ENCODE results near the gene AIM2. TPM values are rescaled to one million over a fixed set of nuclear protein-coding genes. Genes with fewer than 3 reads are reported as not detected.

The AIM2 gene
- total and polyA plus RNA-seq, 10 of the 15 experiments (the other 5 are each of a cell fraction or from before 2014, with no cell fraction given) = 7.9 to 35.7 (median 12.8) TPM

GRCh38 chr1:159076438-159077119 is at the start of gene AIM2 (continued):
- peak; percentile 28; the same call in 1 of the 2 replicates for TF ChIP-seq MEF2A (IDR thresholded peaks at IDR 0.05; ENCODE audit: insufficient read depth, low read depth, low read length)
- no peak for TF ChIP-seq IRF5 (IDR thresholded peaks at IDR 0.05; ENCODE audit: borderline replicate concordance)
- no peak for TF ChIP-seq HSF1 (IDR thresholded peaks at IDR 0.05; ENCODE audit: low read depth, low read length)
- peak; percentile 95; the same call in 1 of the 2 replicates for TF ChIP-seq DPF2 (IDR thresholded peaks at IDR 0.05)
- no peak for TF ChIP-seq E2F4 (IDR thresholded peaks at IDR 0.05; ENCODE audit: low read depth, low read length)
- TF ChIP-seq MYC (IDR thresholded peaks at IDR 0.05; ENCODE audit: insufficient read depth, insufficient read length, insufficient replicate concordance, low read length, severe bottlenecking) = no peak
- TF ChIP-seq IKZF2 (IDR thresholded peaks at IDR 0.05) = no peak
- TF ChIP-seq TAF1 (IDR thresholded peaks at IDR 0.05; ENCODE audit: borderline replicate concordance, low read depth, low read length) = peak; percentile 56; the same call in 1 of the 2 replicates
- no peak for TF ChIP-seq MYB (IDR thresholded peaks at IDR 0.05; ENCODE audit: borderline replicate concordance, low read depth, low read length)
- TF ChIP-seq BRCA1 (IDR thresholded peaks at IDR 0.05; ENCODE audit: low read depth, low read length) = no peak
- TF ChIP-seq HDAC2 (IDR thresholded peaks at IDR 0.05) = no peak
- TF ChIP-seq ZNF384 (IDR thresholded peaks at IDR 0.05; ENCODE audit: borderline replicate concordance, low read depth, low read length) = no peak
- no peak for TF ChIP-seq E2F8 (IDR thresholded peaks at IDR 0.05; ENCODE audit: low read depth, partially characterized antibody)
- TF ChIP-seq NBN (IDR thresholded peaks at IDR 0.05) = no peak; the same call in 1 of the 2 replicates
- TF ChIP-seq ETV6 (conservative IDR thresholded peaks at IDR 0.05 in 1 of 2, IDR thresholded peaks at IDR 0.05 in 1 of 2; ENCODE audit: borderline replicate concordance in 1 of 2, low read depth in 1 of 2) = peak in 1 of 2 experiments; percentile 91; a peak in 2 of 4 replicates
- no peak for TF ChIP-seq SRF (IDR thresholded peaks at IDR 0.05; ENCODE audit: low read depth in 2 of 2, low read length in 2 of 2)
- no peak for TF ChIP-seq TCF3 (IDR thresholded peaks at IDR 0.05; ENCODE audit: borderline replicate concordance, insufficient read depth, low read depth, low read length)
- TF ChIP-seq ZNF687 (IDR thresholded peaks at IDR 0.05) = peak; percentile 36; the same call in 1 of the 2 replicates

Measured in GM12878 (cell line).